Articular chondrocyte of knee joint (primary cell): ENCODE measurements around the gene KRTAP25-1. TPM values are rescaled to one million over a fixed set of nuclear protein-coding genes. Genes with fewer than 3 reads are reported as not detected.

ENCODE experiments used
- total RNA-seq: library from RNA; depleted of rRNA; stranded (reverse); fragments of >200 nt; gene quantifications from 2 replicates; pipeline ENCODE4 v1.2.3, GENCODE V29; 2012

KRTAP25-1 gene, protein sequence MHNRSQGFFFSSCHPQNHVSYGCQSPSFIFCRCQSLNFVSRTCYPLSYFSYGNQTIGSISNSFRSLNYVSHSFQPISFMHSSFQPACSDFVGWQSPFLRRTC
- total RNA-seq, result not detected in 2 replicates

DNA sequence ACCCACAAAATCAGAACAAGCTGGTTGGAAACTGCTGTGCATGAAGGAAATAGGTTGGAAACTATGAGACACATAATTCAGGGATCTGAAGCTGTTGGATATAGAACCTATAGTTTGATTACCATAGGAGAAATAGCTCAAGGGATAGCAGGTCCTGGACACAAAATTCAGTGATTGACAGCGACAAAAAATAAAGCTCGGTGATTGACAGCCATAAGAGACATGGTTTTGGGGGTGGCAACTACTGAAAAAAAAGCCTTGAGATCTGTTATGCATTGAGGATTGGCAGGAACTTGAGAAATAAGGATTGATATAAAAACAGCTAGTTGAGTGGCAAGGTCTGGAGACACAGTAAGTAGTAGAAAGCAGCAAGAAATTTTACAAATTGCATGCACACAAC lies at the start of gene KRTAP25-1:
KRTAP25-1 (minus strand) TSS at position 300 of the 400 bp plus-strand sequence; CDS start at position 276, 24 bp downstream.

DNA sequence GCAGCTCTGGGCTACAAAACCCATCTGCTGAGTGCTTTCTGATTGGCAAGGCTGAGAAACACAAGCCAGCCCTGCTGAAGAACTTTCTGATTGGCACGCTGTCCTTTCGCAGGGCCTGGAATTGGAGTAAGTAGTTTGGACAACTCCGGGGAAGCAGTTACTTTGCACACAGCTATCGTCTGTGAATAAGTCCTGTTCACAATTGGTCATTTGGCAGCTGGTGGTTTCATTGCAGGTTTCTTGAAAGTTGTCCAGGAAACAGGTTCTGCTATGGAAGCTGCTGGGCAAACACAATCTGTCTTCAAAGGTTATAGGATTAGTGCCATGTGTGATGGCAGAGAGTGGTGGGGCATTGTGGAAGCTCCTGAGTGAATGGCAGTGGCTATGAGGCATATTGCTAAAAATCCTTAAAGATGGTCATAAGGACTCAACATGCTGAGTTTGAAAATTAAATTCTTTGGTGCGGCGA lies 48.0 kb upstream of the KRTAP25-1 start, which contains the start of gene KRTAP27-1:
KRTAP27-1 (minus strand) TSS at position 419 of the 469 bp plus-strand sequence; CDS start at position 393, 26 bp downstream.

DNA sequence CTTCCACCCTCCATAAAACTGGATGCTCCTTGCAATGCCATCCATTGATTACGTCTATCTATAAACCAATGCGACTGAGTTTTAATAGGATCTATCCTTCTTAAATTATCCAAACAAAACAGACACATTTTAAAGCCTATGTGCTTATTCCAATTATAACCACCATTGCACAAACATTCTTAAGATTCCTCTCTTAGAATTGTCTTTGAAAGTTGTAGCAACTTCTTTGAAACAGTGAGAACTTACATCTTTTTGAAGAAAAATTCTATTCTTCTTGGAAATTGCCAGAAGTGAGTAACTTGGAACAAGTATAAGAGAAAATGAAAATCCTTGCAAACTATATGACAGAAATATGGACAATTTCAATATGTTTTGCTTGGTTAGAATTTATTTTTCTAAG lies 30.9 kb upstream of the KRTAP25-1 start, which contains the start of gene KRTAP26-1:
KRTAP26-1 (minus strand) TSS at position 101 of the 400 bp plus-strand sequence. CDS start 280 bp downstream, outside the sequence.

DNA sequence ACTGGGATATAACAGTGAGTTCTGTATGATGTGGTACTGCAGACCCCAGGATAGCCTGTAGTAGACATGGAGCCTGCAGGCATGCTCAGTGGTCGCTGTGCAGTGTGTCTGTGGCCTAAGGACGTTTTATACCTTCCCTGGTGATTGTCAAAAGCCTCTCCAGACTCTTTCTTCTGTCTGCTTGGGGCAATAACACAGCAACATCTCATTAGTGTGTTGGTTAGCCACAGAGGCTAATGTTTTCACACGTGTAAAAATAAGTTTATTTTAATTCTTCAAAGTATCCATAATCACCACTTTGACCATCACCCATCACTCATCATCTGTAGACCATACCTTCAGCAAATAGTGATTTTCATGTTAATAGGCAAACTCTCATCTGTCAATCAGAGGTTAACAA lies 6.5 kb downstream of the KRTAP25-1 start, which contains the start of gene KRTAP24-1:
KRTAP24-1 (minus strand) TSS at position 101 of the 400 bp plus-strand sequence; CDS start at position 83, 18 bp downstream.

Other genes with a start within 250 kb of the KRTAP25-1 start
- not detected in 2 replicates for gene CLDN17, start 122.7 kb downstream of the KRTAP25-1 start, total RNA-seq
- not detected in 2 replicates for gene CLDN8, start 73.4 kb downstream of the KRTAP25-1 start, total RNA-seq
- not detected in 2 replicates for gene KRTAP24-1, start 6.6 kb downstream of the KRTAP25-1 start, total RNA-seq
- not detected in 2 replicates for gene KRTAP26-1, start 30.8 kb upstream of the KRTAP25-1 start, total RNA-seq
- gene KRTAP27-1, start 48.2 kb upstream of the KRTAP25-1 start, total RNA-seq, result not detected in 2 replicates
- gene KRTAP23-1, start 59.1 kb upstream of the KRTAP25-1 start, total RNA-seq, result not detected in 2 replicates
- gene KRTAP13-2, start 82.8 kb upstream of the KRTAP25-1 start, total RNA-seq, result not detected in 2 replicates
- not detected in 2 replicates for gene KRTAP13-1, start 106.5 kb upstream of the KRTAP25-1 start, total RNA-seq
- gene KRTAP13-3, start 136.4 kb upstream of the KRTAP25-1 start, total RNA-seq, result not detected in 2 replicates
- gene KRTAP13-4, start 140.7 kb upstream of the KRTAP25-1 start, total RNA-seq, result not detected in 2 replicates
- gene KRTAP15-1, start 150.8 kb upstream of the KRTAP25-1 start, total RNA-seq, result not detected in 2 replicates
- gene KRTAP19-1, start 190.9 kb upstream of the KRTAP25-1 start, total RNA-seq, result not detected in 2 replicates
- not detected in 2 replicates for gene KRTAP19-2, start 197.9 kb upstream of the KRTAP25-1 start, total RNA-seq
- not detected in 2 replicates for gene KRTAP19-3, start 202.5 kb upstream of the KRTAP25-1 start, total RNA-seq
- not detected in 2 replicates for gene KRTAP19-4, start 207.7 kb upstream of the KRTAP25-1 start, total RNA-seq
- gene KRTAP19-5, start 212.6 kb upstream of the KRTAP25-1 start, total RNA-seq, result not detected in 2 replicates